OCI-LY7 (cell line): ENCODE data around the gene TCF20. TPM values are rescaled to one million over a fixed set of nuclear protein-coding genes. Genes with fewer than 3 reads are reported as not detected.
A peak's percentile ranks its signal among the peaks of the same experiment; 100 is the strongest.

ENCODE experiments used
- BruUV-seq: library from RNA; stranded (reverse); fragments of 400-500 nt; replicated peaks from 2 replicates; lab custom pipeline; 2021; lab: Mats Ljungman, UMichigan
- CTCF ChIA-PET: fragments of 300-600 bp; sonication (Branson Sonifier 250); formaldehyde crosslinking; loops from one replicate; lab custom pipeline; 2022; ENCODE audit warnings: antibody characterized with exemption; ENCODE audit not compliant: unreplicated experiment; lab: Charles Lee
- POLR2A ChIA-PET: fragments of 300-600 bp; sonication (Branson Sonifier 250); formaldehyde crosslinking; loops from one replicate; lab custom pipeline; 2022; ENCODE audit warnings: antibody characterized with exemption; lab: Charles Lee
- DNase-seq: peaks from one replicate; pipeline ENCODE4 v3.0.0-alpha.2; 2015; ENCODE audit warnings: low spot score
- H2AFZ ChIP-seq: fragments of 200-600 bp; sonication (generic), shearing (Covaris generic); 2 replicates; pipeline ENCODE4 v1.6.1; 2014; ENCODE audit warnings: mild to moderate bottlenecking, antibody characterized with exemption, low read length, moderate library complexity
- H3K27ac ChIP-seq: fragments of 200-600 bp; sonication (generic); 2 replicates; pipeline ENCODE4 v1.5.1; 2014; ENCODE audit warnings: mixed run types, low read depth, mild to moderate bottlenecking, moderate library complexity, low read length, inconsistent platforms; ENCODE audit not compliant: poor library complexity, severe bottlenecking
- H3K36me3 ChIP-seq: fragments of 200-600 bp; sonication (generic); 2 replicates; pipeline ENCODE4 v1.6.1; 2014; ENCODE audit warnings: mild to moderate bottlenecking, antibody characterized with exemption, low read length, moderate library complexity, mixed read lengths; ENCODE audit not compliant: insufficient read depth
- H3K4me1 ChIP-seq: fragments of 200-600 bp; sonication (generic); 2 replicates; pipeline ENCODE4 v1.5.1; 2014; ENCODE audit warnings: mild to moderate bottlenecking, low read length; ENCODE audit not compliant: insufficient read depth, poor library complexity, severe bottlenecking
- H3K4me2 ChIP-seq: fragments of 200-600 bp; sonication (generic); 2 replicates; pipeline ENCODE4 v1.6.1; 2014; ENCODE audit warnings: mild to moderate bottlenecking, low read length
- H3K4me3 ChIP-seq: fragments of 200-600 bp; sonication (generic); 2 replicates; pipeline ENCODE4 v1.5.1; 2014; ENCODE audit warnings: mild to moderate bottlenecking, low read depth, low read length; ENCODE audit not compliant: poor library complexity, severe bottlenecking
- H3K79me2 ChIP-seq: fragments of 200-600 bp; sonication (generic); 2 replicates; pipeline ENCODE4 v1.6.1; 2016; ENCODE audit warnings: low read depth, mild to moderate bottlenecking, low read length, moderate library complexity, mixed read lengths; ENCODE audit not compliant: insufficient read depth
- H3K9me2 ChIP-seq: fragments of 200-600 bp; sonication (generic); 2 replicates; pipeline ENCODE4 v1.6.1; 2016; ENCODE audit warnings: mild to moderate bottlenecking, low read length, mixed read lengths; ENCODE audit not compliant: insufficient read depth
- H3K9me3 ChIP-seq: fragments of 200-600 bp; sonication (generic); 2 replicates; pipeline ENCODE4 v1.6.1; 2014; ENCODE audit warnings: mild to moderate bottlenecking, mixed run types, low read length, mixed read lengths
- H4K20me1 ChIP-seq: fragments of 200-600 bp; sonication (generic); 2 replicates; pipeline ENCODE4 v1.6.1; 2014; ENCODE audit warnings: mild to moderate bottlenecking, antibody characterized with exemption, low read length, moderate library complexity, mixed read lengths; ENCODE audit not compliant: insufficient read depth
- EZH2phosphoT487 ChIP-seq: fragments of 200-600 bp; sonication (generic); IDR thresholded peaks from 2 replicates; pipeline ENCODE4 v1.6.1; 2018; ENCODE audit warnings: low read depth, borderline replicate concordance, mild to moderate bottlenecking, mixed run types, antibody characterized with exemption, low read length, moderate library complexity, mixed read lengths
- intact Hi-C: fragments of 100-400 bp; cut with micrococcal nuclease; formaldehyde crosslinking; loops from one replicate; pipeline ENCODE4 v1.10.0; 2022; ENCODE audit not compliant: unreplicated experiment
- total RNA-seq, 2 experiments: library from RNA; depleted of rRNA in 1 of 2; stranded (reverse); fragments of >200 nt in 1 of 2; shearing (Covaris generic) in 1 of 2; gene quantifications; 2 replicates each; pipeline ENCODE4 v1.2.3, GENCODE V29; 2014 to 2022
- TF ChIP-seq, protein P1 (sequence below): fragments of 200-600 bp; sonication (generic); conservative IDR thresholded peaks from 2 replicates; pipeline ENCODE4 v1.5.1; 2014; ENCODE audit warnings: mild to moderate bottlenecking, antibody characterized with exemption, low read length, moderate library complexity, mixed read lengths

The TCF20 gene
- total RNA-seq, 2 experiments from 2014 or later, result 56.0 to 71.1 TPM

GRCh38 chr22:42271191-42271813 lies 849 bp upstream of the TCF20 start:
- TF ChIP-seq, protein P1, sequence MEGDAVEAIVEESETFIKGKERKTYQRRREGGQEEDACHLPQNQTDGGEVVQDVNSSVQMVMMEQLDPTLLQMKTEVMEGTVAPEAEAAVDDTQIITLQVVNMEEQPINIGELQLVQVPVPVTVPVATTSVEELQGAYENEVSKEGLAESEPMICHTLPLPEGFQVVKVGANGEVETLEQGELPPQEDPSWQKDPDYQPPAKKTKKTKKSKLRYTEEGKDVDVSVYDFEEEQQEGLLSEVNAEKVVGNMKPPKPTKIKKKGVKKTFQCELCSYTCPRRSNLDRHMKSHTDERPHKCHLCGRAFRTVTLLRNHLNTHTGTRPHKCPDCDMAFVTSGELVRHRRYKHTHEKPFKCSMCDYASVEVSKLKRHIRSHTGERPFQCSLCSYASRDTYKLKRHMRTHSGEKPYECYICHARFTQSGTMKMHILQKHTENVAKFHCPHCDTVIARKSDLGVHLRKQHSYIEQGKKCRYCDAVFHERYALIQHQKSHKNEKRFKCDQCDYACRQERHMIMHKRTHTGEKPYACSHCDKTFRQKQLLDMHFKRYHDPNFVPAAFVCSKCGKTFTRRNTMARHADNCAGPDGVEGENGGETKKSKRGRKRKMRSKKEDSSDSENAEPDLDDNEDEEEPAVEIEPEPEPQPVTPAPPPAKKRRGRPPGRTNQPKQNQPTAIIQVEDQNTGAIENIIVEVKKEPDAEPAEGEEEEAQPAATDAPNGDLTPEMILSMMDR, result no peak
- TF ChIP-seq EZH2phosphoT487, result no peak
- Histone ChIP-seq H3K27ac (no peak overlapping the region), H3K79me2 (peaks cover 38% of the 10 kb centered on the region), H3K9me2 (no peaks in the 10 kb centered on the region), H3K36me3 (peaks cover 11% of the 10 kb centered on the region; the same call in 1 of the 2 replicates), H3K9me3 (no peaks in the 10 kb centered on the region), H2AFZ (no peak overlapping the region), H3K4me1 (peaks cover 19% of the 10 kb centered on the region), H3K4me3 (no peak overlapping the region), H4K20me1 (peaks cover 13% of the 10 kb centered on the region), H3K4me2 (peak overlapping the region; percentile 60; the same call in 1 of the 2 replicates)
- POLR2A ChIA-PET, result no interaction called here
- DNase-seq, result no peak
- BruUV-seq, result no TSS peak
- CTCF ChIA-PET, result no interaction called here
- intact Hi-C loops, result no loop called here

DNA sequence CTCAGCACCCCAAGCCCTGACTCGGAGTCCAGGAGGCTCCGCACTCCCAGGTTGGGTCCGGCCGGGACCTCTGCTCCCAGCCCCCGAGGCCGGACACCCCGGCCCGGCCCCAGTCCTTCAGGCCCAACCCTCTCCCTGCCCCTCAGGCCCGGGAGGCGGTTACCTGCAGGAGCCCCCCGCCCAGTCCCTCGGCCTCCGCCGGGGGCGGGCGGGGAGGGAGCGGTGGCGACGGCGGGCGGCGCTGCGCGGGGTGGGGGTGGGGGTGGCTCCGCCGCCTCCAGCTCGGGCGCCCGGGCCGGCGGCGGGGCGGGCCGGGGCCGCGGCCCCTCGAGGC lies 310 bp downstream of the TCF20 start:
- no TSS peak for BruUV-seq
- H3K79me2 ChIP-seq, result peaks cover 50% of the 10 kb centered on the region
- CTCF ChIA-PET, result no interaction called here
- DNase-seq, result no peak
- H3K4me3 ChIP-seq, result peak overlapping the region; percentile 100
- H3K9me2 ChIP-seq, result no peaks in the 10 kb centered on the region
- no peak for TF ChIP-seq EZH2phosphoT487
- TF ChIP-seq, protein P1, result no peak
- peaks cover 11% of the 10 kb centered on the region; the same call in 1 of the 2 replicates for H3K36me3 ChIP-seq
- H2AFZ ChIP-seq, result peak overlapping the region; percentile 4; the same call in 1 of the 2 replicates
- H3K9me3 ChIP-seq, result no peaks in the 10 kb centered on the region
- peaks cover 18% of the 10 kb centered on the region for H3K4me1 ChIP-seq
- H3K27ac ChIP-seq, result peak overlapping the region; percentile 76
- peak overlapping the region; percentile 96 for H3K4me2 ChIP-seq
- POLR2A ChIA-PET, result no interaction called here
- H4K20me1 ChIP-seq, result peaks cover 23% of the 10 kb centered on the region
- intact Hi-C loops, result no loop called here

- peaks cover 23% of the 10 kb centered on the region for H3K4me1 ChIP-seq
- H3K4me2 ChIP-seq, result peak overlapping the region; percentile 96
- BruUV-seq, result no TSS peak
- H4K20me1 ChIP-seq, result peaks cover 28% of the 10 kb centered on the region
- H3K79me2 ChIP-seq, result peaks cover 55% of the 10 kb centered on the region
- no peaks in the 10 kb centered on the region for H3K9me3 ChIP-seq
- H2AFZ ChIP-seq, result peak overlapping the region; percentile 4; the same call in 1 of the 2 replicates
- peak overlapping the region; percentile 76 for H3K27ac ChIP-seq
- no peaks in the 10 kb centered on the region for H3K9me2 ChIP-seq
- intact Hi-C loops, result loop anchor here (5.0 kb wide), 1 partner anchor 102 kb away; no protein-coding TSS in a partner anchor
- peaks cover 11% of the 10 kb centered on the region; the same call in 1 of the 2 replicates for H3K36me3 ChIP-seq
- peak; percentile 82 for DNase-seq
- peak overlapping the region; percentile 100 for H3K4me3 ChIP-seq
- POLR2A ChIA-PET, result no interaction called here
- CTCF ChIA-PET, result no interaction called here
- TF ChIP-seq, protein P1, result peak; percentile 45
- TF ChIP-seq EZH2phosphoT487, result no peak
These were observed 849 bp downstream of the TCF20 start for GRCh38 chr22:42269432-42270175.
